Stomach (tissue), 9 donors: ENCODE measurements around the gene EPS8L2. TPM values are rescaled to one million over a fixed set of nuclear protein-coding genes. Genes with fewer than 3 reads are reported as not detected.

Source experiments
- DNase-seq, 2 donors: peaks; one replicate each; pipeline versions ENCODE4 v3.0.0 to v3.0.0-alpha.2; 2013 to 2019
- H3K27ac ChIP-seq, 5 donors: fragments of 200-600 bp in 4 of 5; sonication (generic) in 4 of 5; one replicate each; pipeline ENCODE4 v1.5.1; 2013 to 2019; ENCODE audit warnings: mild to moderate bottlenecking in 1 of 5, moderate library complexity in 1 of 5
- H3K27me3 ChIP-seq, 3 donors: fragments of 200-600 bp; sonication (generic); one replicate each; pipeline ENCODE4 v1.5.1; 2017 to 2019; ENCODE audit warnings: mixed run types in 1 of 3
- H3K36me3 ChIP-seq, 4 donors: fragments of 200-600 bp; sonication (generic); 1 replicate in 3 of 4; 2 replicates in 1 of 4; pipeline ENCODE4 v1.5.1; 2016 to 2019
- H3K4me1 ChIP-seq, 4 donors: fragments of 200-600 bp; sonication (generic); one replicate each; pipeline ENCODE4 v1.5.1; 2016 to 2019
- H3K4me3 ChIP-seq, 4 donors: fragments of 200-600 bp; sonication (generic) in 3 of 4; one replicate each; pipeline ENCODE4 v1.5.1; 2016 to 2019; ENCODE audit warnings: mild to moderate bottlenecking in 1 of 4
- H3K9me3 ChIP-seq, 4 donors: fragments of 200-600 bp; sonication (generic); one replicate each; pipeline ENCODE4 v1.5.1; 2016 to 2019
- EP300 ChIP-seq: sonication (generic); formaldehyde crosslinking; IDR thresholded peaks from one replicate; pipeline ENCODE4 v1.6.1; 2017; ENCODE audit warnings: antibody characterized with exemption
- POLR2A ChIP-seq, 4 donors: fragments of 450-650 bp; IDR thresholded peaks; one replicate each; pipeline ENCODE4 v1.6.1; 2016; ENCODE audit warnings: antibody characterized with exemption in 4 of 4, control low read depth in 2 of 4, mild to moderate bottlenecking in 1 of 4, moderate library complexity in 1 of 4
- POLR2AphosphoS5 ChIP-seq, 3 donors: sonication (generic); formaldehyde crosslinking; IDR thresholded peaks; one replicate each; pipeline ENCODE4 v1.6.1; 2016; ENCODE audit warnings: antibody characterized with exemption in 3 of 3
- WGBS, 5 donors: extraction: QIAGEN DNeasy Blood & Tissue Kit in 3 of 5; methylation state at CpG; one replicate each; pipeline versions ENCODE4 v1.1.5 to v1.1.7; 2013 to 2018; 5-methylcytosine and 5-hydroxymethylcytosine counted together
- intact Hi-C: fragments of 100-400 bp; cut with DNase I; formaldehyde crosslinking; loops from one replicate; pipeline ENCODE4 v1.15.1; 2023; ENCODE audit warnings: low total_unique reads
- polyA plus RNA-seq, 3 donors: library from polyadenylated mRNA; stranded (reverse); fragments of 200-250 nt; gene quantifications; one replicate each; pipeline ENCODE4 v1.2.3, GENCODE V29; 2013
- total RNA-seq, 5 donors: library from RNA; depleted of rRNA; stranded (reverse); fragments of >200 nt; gene quantifications; one replicate each; pipeline versions ENCODE4 v1.1.0 to v1.2.3, GENCODE V29; 2014 to 2016
- TF ChIP-seq, protein P1 (sequence below), 7 experiments: fragments of 450-650 bp in 4 of 7; fragments of 200-600 bp in 3 of 7; sonication (generic) in 3 of 7; IDR thresholded peaks; one replicate each; pipeline ENCODE4 v1.5.1; 2016 to 2019; ENCODE audit warnings: antibody characterized with exemption in 7 of 7, control low read depth in 2 of 7, mild to moderate bottlenecking in 1 of 7
- donor health status: healthy with polysubstance abuse.
- donor health status: Bipolar disorder and iron deficiency.
- donor health status: healthy.

EPS8L2 gene
- total and polyA plus RNA-seq, 8 donors: 45.0 to 617 (median 180) TPM

DNA sequence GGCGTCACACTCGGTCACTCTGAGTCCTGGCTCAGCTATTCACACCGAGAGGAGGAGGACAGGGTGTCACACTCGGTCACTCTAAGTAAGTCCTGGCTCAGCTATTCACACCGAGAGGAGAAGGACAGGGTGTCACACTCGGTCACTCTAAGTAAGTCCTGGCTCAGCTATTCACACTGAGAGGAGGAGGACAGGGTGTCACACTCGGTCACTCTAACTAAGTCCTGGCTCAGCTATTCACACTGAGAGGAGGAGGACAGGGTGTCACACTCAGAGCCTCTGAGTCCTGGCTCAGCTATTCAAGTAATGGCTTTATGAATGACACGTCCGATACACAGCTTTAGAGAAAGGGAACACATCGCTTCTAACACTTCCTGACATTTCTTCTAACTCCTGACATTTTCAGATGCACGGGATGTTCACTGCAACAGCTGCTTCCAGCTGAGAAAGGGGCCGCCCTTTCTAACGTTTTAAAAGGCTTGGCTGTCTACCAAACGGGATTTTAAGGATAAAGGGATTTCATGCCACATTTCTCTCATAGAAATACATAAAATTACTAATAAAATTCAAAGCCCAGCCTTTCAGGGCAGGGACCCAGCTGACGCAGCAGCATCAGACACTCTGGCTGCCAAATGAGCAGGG, 40.8 kb upstream of the EPS8L2 start:
- H3K27ac ChIP-seq: peak overlapping the region; percentile 4 to 67 (median 35)
- peaks cover 3 to 62% (median 52%) of the 10 kb centered on the region in 4 donors for H3K36me3 ChIP-seq
- no peaks in the 10 kb centered on the region for H3K27me3 ChIP-seq
- no peak overlapping the region for H3K4me3 ChIP-seq
- WGBS, 5 donors: 59 to 85% (median 79%) methylated on average over 12 to 15 of the region's 15 CpGs
- peaks cover 0 to 11% (median 0%) of the 10 kb centered on the region in 4 donors for H3K4me1 ChIP-seq
- no peaks in the 10 kb centered on the region for H3K9me3 ChIP-seq
- TF ChIP-seq POLR2AphosphoS5 (IDR thresholded peaks at IDR 0.05) (no peak), EP300 (no peak), POLR2A (IDR thresholded peaks at IDR 0.05) (no peak)
- TF ChIP-seq, protein P1, sequence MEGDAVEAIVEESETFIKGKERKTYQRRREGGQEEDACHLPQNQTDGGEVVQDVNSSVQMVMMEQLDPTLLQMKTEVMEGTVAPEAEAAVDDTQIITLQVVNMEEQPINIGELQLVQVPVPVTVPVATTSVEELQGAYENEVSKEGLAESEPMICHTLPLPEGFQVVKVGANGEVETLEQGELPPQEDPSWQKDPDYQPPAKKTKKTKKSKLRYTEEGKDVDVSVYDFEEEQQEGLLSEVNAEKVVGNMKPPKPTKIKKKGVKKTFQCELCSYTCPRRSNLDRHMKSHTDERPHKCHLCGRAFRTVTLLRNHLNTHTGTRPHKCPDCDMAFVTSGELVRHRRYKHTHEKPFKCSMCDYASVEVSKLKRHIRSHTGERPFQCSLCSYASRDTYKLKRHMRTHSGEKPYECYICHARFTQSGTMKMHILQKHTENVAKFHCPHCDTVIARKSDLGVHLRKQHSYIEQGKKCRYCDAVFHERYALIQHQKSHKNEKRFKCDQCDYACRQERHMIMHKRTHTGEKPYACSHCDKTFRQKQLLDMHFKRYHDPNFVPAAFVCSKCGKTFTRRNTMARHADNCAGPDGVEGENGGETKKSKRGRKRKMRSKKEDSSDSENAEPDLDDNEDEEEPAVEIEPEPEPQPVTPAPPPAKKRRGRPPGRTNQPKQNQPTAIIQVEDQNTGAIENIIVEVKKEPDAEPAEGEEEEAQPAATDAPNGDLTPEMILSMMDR (IDR thresholded peaks at IDR 0.05): no peak
- intact Hi-C loops: loop anchor here (10.0 kb wide), 1 partner anchor 60 kb away; no protein-coding TSS in a partner anchor
- peak in 1 of 2 donors; percentile 64 for DNase-seq

DNA sequence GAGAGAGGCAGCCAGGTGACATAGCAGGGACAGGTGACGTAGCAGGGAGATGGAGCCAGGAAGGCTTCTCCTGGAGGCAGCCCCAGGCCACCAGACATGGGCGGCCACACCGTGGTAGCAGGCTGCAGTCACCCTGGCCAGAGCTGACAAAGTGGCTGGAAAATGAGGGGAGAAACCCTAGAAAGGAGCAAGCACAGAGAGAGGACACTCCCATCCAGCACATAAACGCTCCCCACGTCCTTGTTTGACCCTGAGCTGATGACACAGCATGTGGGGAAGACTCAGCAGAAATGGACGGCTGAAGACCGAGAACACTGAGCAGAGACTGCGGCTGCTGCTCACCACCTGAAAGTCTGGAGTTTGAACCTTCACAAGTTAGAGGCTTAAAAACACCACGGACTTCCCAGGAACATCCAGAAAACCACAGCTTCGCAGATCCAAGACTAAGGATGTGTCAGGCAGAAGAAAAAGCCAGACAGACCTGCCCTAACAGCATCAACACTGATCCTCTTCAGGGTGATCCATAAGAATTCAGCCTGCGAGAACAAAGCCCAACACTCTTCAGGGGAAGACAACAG, 40.2 kb upstream of the EPS8L2 start:
- DNase-seq: no peak
- Histone ChIP-seq H3K4me3 (no peak overlapping the region), H3K9me3 (no peaks in the 10 kb centered on the region), H3K4me1 (peaks cover 0 to 11% (median 0%) of the 10 kb centered on the region in 4 donors), H3K36me3 (peaks cover 3 to 60% (median 47%) of the 10 kb centered on the region in 4 donors), H3K27me3 (no peaks in the 10 kb centered on the region), H3K27ac (peak overlapping the region; percentile 4 to 67 (median 35))
- TF ChIP-seq, protein P1 (IDR thresholded peaks at IDR 0.05): no peak
- TF ChIP-seq EP300: no peak
- no peak for TF ChIP-seq POLR2A (IDR thresholded peaks at IDR 0.05)
- WGBS, 5 donors: 63 to 73% (median 72%) methylated on average over 11 of the region's 11 CpGs
- intact Hi-C loops: loop anchor here (10.0 kb wide), 1 partner anchor 59 kb away; no protein-coding TSS in a partner anchor

DNA sequence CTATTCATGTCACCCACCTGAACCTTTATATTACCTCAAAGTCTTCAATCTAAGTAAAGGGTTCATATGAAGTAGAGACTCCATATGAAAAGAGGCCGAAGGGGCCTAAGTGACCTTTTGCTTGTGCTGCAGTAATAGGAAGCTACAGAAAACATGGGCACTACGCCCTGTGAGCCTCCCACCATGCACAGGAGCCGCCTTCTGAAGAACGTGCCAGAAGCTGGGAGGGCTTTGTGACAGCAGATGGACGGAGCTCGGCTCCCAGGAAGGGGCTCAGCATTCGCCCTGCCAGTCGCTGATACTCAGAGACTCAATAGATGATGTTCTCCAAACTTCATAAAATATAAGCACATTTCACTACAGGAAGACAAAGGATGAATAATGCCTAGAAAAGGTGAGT, 32.2 kb upstream of the EPS8L2 start:
- Histone ChIP-seq H3K36me3 (peaks cover 20 to 83% (median 76%) of the 10 kb centered on the region in 4 donors), H3K9me3 (no peaks in the 10 kb centered on the region), H3K4me3 (no peak overlapping the region), H3K4me1 (no peaks in the 10 kb centered on the region), H3K27me3 (no peaks in the 10 kb centered on the region), H3K27ac (no peak overlapping the region)
- no peak for DNase-seq
- TF ChIP-seq, protein P1 (IDR thresholded peaks at IDR 0.05): no peak
- TF ChIP-seq POLR2A (IDR thresholded peaks at IDR 0.05) (no peak), POLR2AphosphoS5 (IDR thresholded peaks at IDR 0.05) (no peak), EP300 (no peak)
- 92 to 95% (median 94%) methylated on average over 8 of the region's 8 CpGs for WGBS, 5 donors
- intact Hi-C loops: no loop called here

DNA sequence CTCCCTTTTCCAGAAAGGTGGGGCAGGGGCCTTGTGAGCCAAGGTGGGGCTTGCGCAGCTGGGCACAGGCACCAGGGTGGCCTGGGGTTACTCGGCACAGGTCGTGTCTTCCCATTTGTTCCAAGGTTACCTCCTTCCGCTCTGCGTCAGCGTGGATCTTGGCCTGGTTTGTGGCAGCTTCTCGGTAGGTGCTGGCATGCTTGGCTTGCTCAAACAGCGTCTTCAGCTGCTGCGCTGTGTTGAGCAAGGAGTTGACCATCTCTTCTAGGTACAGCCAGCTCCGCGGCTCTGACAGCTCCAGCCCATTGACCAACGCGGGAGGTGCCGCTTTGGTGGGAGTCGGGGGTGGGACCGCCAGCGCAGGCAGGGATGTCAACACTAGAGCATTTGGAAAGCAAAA, 31.6 kb upstream of the EPS8L2 start:
- intact Hi-C loops: no loop called here
- H3K4me1 ChIP-seq: no peaks in the 10 kb centered on the region
- WGBS, 5 donors: 88 to 94% (median 94%) methylated on average over 17 of the region's 17 CpGs
- no peaks in the 10 kb centered on the region for H3K9me3 ChIP-seq
- H3K27ac ChIP-seq: no peak overlapping the region
- no peak for DNase-seq
- no peak for TF ChIP-seq POLR2AphosphoS5 (IDR thresholded peaks at IDR 0.05)
- TF ChIP-seq, protein P1 (IDR thresholded peaks at IDR 0.05): no peak
- TF ChIP-seq EP300: no peak
- TF ChIP-seq POLR2A (IDR thresholded peaks at IDR 0.05): no peak
- H3K36me3 ChIP-seq: peaks cover 20 to 89% (median 81%) of the 10 kb centered on the region in 4 donors
- H3K27me3 ChIP-seq: no peaks in the 10 kb centered on the region
- no peak overlapping the region for H3K4me3 ChIP-seq
